Stomach smooth muscle (tissue), 2 donors: ENCODE results near the gene TPO.

Experiments
- H3K27ac ChIP-seq: one replicate; pipeline ENCODE4 v1.7.0; 2013; ENCODE audit warnings: mild to moderate bottlenecking, low read length, inconsistent platforms
- H3K27me3 ChIP-seq, 2 donors: one replicate each; pipeline ENCODE4 v1.7.0; 2013; ENCODE audit warnings: low read length in 2 of 2; ENCODE audit not compliant: insufficient read depth in 2 of 2, control insufficient read depth in 1 of 2
- H3K36me3 ChIP-seq, 2 donors: one replicate each; pipeline ENCODE4 v1.7.0; 2013; ENCODE audit warnings: low read length in 2 of 2; ENCODE audit not compliant: control insufficient read depth in 2 of 2, insufficient read depth in 2 of 2
- H3K4me1 ChIP-seq: one replicate; pipeline ENCODE4 v1.7.0; 2013; ENCODE audit warnings: low read length; ENCODE audit not compliant: control insufficient read depth, insufficient read depth
- H3K4me3 ChIP-seq, 2 donors: one replicate each; pipeline ENCODE4 v1.7.0; 2013; ENCODE audit warnings: low read length in 2 of 2
- H3K9ac ChIP-seq, 2 donors: one replicate each; pipeline ENCODE4 v1.7.0; 2013; ENCODE audit warnings: low read length in 2 of 2, mild to moderate bottlenecking in 1 of 2
- H3K9me3 ChIP-seq, 2 donors: one replicate each; pipeline ENCODE4 v1.7.0; 2013; ENCODE audit warnings: low read length in 2 of 2; ENCODE audit not compliant: control insufficient read depth in 2 of 2
- donor health status: healthy.
- donor health status: Pancreatic carcinoma.

Gene TPO

DNA sequence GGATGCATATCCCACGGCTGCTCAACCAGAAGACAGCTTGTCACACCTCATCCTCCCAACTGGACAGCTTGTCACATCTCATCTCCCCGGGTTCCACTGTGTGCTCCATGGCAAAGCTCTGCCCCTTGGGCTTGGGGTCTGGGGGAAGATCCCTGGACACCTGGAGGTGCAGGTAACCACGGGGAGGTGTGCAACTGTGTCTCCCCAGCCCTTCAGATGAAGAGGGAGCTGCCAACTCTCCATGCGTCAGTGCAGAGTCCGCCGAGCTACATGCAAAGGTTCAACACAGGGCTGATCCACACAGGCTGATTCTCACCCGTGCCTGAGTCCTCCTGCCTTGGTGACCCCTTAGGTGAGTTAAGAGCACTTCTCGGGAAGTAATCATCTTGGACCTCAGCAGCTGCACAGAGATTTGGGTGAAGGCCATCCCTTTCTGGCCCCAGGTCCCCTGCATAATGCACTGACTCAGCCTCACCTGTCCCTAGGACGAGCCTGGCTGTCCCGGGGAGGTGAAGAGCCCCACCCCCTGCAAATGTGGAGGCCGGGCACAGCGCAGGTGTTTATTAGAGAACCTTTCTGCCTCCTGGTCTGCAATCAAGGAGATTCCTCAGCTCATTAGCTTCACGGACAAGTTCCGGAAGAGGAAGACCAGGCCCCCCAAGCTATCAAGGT, 173.1 kb downstream of the TPO start:
- Histone ChIP-seq H3K9me3 (no peaks in the 10 kb centered on the region), H3K36me3 (no peaks in the 10 kb centered on the region), H3K4me3 (no peak overlapping the region), H3K9ac (no peak overlapping the region), H3K27ac (no peak overlapping the region), H3K27me3 (peaks cover 2 to 8% of the 10 kb centered on the region in 2 donors), H3K4me1 (no peaks in the 10 kb centered on the region)

- no peak overlapping the region for H3K27ac ChIP-seq
- peaks cover 2 to 9% of the 10 kb centered on the region in 2 donors for H3K27me3 ChIP-seq
- H3K9me3 ChIP-seq: no peaks in the 10 kb centered on the region
- H3K9ac ChIP-seq: no peak overlapping the region
- no peaks in the 10 kb centered on the region for H3K36me3 ChIP-seq
- H3K4me3 ChIP-seq: no peak overlapping the region
- H3K4me1 ChIP-seq: peaks cover 8% of the 10 kb centered on the region
These were observed 173.9 kb downstream of the TPO start for GRCh38 chr2:1586923-1587840.

GRCh38 chr2:1588051-1588977, 175.1 kb downstream of the TPO start:
- H3K9me3 ChIP-seq: no peaks in the 10 kb centered on the region
- no peak overlapping the region for H3K9ac ChIP-seq
- no peaks in the 10 kb centered on the region for H3K36me3 ChIP-seq
- no peak overlapping the region for H3K4me3 ChIP-seq
- peaks cover 14% of the 10 kb centered on the region for H3K4me1 ChIP-seq
- H3K27ac ChIP-seq: no peak overlapping the region
- H3K27me3 ChIP-seq: peaks cover 2 to 7% of the 10 kb centered on the region in 2 donors

DNA sequence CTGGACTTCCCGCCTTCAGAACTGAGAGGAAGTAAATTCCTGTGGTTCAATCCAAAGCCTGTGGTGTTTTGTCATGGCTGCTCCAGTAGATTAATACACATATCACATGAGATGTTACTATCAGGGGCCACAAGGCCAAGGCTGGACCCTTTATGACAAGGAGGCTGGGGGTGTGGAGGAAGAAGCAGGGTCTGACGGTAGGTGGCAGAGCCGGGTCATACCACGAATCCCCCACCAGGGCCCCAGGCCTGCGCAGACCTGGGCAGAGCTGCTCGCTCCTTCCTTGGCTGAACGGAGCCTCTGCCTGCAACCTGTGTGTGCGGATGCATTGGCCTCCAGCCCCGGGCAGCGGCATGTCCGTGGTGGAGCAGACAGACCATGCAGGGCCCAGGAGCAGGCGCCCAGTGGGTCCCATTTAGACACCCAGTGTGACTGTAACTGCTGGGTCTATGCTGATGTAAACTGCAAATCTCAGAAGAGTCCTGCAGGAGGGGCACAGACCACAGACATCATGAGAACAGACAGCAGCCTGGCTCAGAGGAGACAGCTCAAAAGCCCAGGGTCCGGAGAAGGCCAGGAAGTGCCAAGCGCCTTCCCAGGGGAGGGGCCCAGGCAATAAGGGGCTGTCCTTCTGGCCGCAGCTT, 175.8 kb downstream of the TPO start:
- H3K4me3 ChIP-seq: no peak overlapping the region
- peaks cover 20% of the 10 kb centered on the region for H3K4me1 ChIP-seq
- no peak overlapping the region for H3K9ac ChIP-seq
- H3K27me3 ChIP-seq: peaks cover 2 to 7% of the 10 kb centered on the region in 2 donors
- H3K27ac ChIP-seq: no peak overlapping the region
- no peaks in the 10 kb centered on the region for H3K9me3 ChIP-seq
- H3K36me3 ChIP-seq: no peaks in the 10 kb centered on the region

- Histone ChIP-seq H3K27me3 (peaks cover 2 to 7% of the 10 kb centered on the region in 2 donors), H3K4me1 (peaks cover 20% of the 10 kb centered on the region), H3K9me3 (no peaks in the 10 kb centered on the region), H3K36me3 (no peaks in the 10 kb centered on the region), H3K9ac (no peak overlapping the region), H3K27ac (no peak overlapping the region), H3K4me3 (no peak overlapping the region)
These were observed 177.6 kb downstream of the TPO start for GRCh38 chr2:1590596-1591460.

DNA sequence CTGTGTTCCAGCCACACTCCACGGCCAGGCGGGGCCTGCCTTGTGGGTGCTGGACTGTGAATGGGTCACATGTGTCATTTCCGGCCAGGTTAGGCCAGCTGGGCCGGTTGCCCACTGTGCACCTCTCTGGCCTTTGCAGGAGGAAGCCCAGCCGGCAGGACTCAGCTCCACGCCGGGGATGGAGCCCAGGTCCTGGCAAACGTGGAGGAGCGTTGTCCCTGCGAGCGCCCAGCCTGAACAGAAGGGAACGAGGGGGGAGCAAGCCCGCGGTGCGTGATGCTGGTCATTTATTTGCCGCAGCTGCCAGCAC, 178.2 kb downstream of the TPO start:
- no peaks in the 10 kb centered on the region for H3K36me3 ChIP-seq
- peaks cover 20% of the 10 kb centered on the region for H3K4me1 ChIP-seq
- H3K4me3 ChIP-seq: peak overlapping the region in 1 of 2 donors; percentile 54
- peaks cover 2 to 8% of the 10 kb centered on the region in 2 donors for H3K27me3 ChIP-seq
- no peak overlapping the region for H3K9ac ChIP-seq
- no peaks in the 10 kb centered on the region for H3K9me3 ChIP-seq
- no peak overlapping the region for H3K27ac ChIP-seq
